ENCODE data around the gene FGA. TPM values are rescaled to one million over a fixed set of nuclear protein-coding genes. Genes with fewer than 3 reads are reported as not detected.

The FGA gene
- total RNA-seq, 1 experiment from 2014 or later = 71.8 TPM

DNA sequence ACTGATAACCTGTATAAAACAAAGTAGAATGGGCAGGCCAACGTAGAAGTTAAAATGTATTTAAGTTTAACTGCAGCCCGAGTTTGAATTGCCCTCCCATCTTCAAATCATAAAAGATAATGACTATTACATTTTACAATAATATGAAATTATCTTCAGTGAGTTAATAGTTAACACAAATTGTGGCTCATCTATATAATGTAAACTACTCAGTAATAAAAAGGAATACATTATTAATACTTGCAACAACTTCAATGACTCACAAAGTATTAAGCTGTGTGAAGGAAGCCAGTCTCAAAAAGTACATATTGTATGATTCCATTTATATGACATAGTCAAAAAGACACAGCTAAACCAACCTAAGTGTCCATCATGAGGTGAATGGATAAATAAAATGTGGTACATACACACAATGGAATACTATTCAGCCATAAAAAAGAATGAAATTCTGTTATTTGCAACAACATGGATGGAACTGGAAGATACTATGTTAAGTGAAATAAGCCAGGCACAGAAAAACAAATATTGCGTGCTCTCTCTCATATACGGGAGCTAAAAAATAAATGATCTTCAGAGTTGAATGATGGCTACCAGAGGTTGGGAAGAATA is 48.2 kb downstream of the FGA start:
- CTCF ChIA-PET = no interaction called here

More for the DNA sequence above, 48.2 kb downstream of the FGA start:
- no peak for TF ChIP-seq CTCF (IDR thresholded peaks at IDR 0.05; ENCODE audit: insufficient read depth in 1 of 2, low read depth in 1 of 2, low read length in 1 of 2, severe bottlenecking in 1 of 2, unreplicated experiment in 1 of 2)
- Histone ChIP-seq H3K9me3 (no peaks in the 10 kb centered on the region), H3K4me1 (no peaks in the 10 kb centered on the region), H3K36me3 (ENCODE audit: control insufficient read depth, insufficient read depth, low read length) (no peaks in the 10 kb centered on the region), H3K4me3 (ENCODE audit: low read depth, low read length) (no peak overlapping the region), H3K27me3 (replicated peaks; ENCODE audit: control insufficient read depth, insufficient read depth, low read length) (no peaks in the 10 kb centered on the region)
- intact Hi-C loops (cut with micrococcal nuclease; ENCODE audit: unreplicated experiment) = no loop called here
- no peak for DNase-seq
- Mint-ChIP-seq H3K27ac (ENCODE audit: unreplicated experiment) (no peak overlapping the region), H3K4me3 (ENCODE audit: unreplicated experiment) (no peak overlapping the region), H3K9me3 (ENCODE audit: unreplicated experiment) (no peaks in the 10 kb centered on the region), H3K4me1 (ENCODE audit: low read depth, unreplicated experiment) (no peaks in the 10 kb centered on the region), H3K36me3 (ENCODE audit: insufficient read depth, unreplicated experiment) (peaks cover 17% of the 10 kb centered on the region), H3K27me3 (ENCODE audit: insufficient read depth, unreplicated experiment) (no peaks in the 10 kb centered on the region)
- BruUV-seq (replicated peaks) = no TSS peak
- POLR2A ChIA-PET = no interaction called here

Other genes starting within 250 kb of the FGA start
- gene DCHS2, start 98.9 kb downstream of the FGA start, total RNA-seq (2022) = not detected in 2 replicates
- 99.4 and 113 TPM in 2 replicates for gene PLRG1, start 40.3 kb downstream of the FGA start, total RNA-seq (2022)
- 29.4 and 37.1 TPM in 2 replicates for gene FGB, start 27.7 kb downstream of the FGA start, total RNA-seq (2022)
- gene FGG, start 21.9 kb upstream of the FGA start, total RNA-seq (2022) = 121 and 146 TPM in 2 replicates
- gene LRAT, start 153.3 kb upstream of the FGA start, total RNA-seq (2022) = 0.73 and 0.91 TPM in 2 replicates
- gene RBM46, start 190.5 kb upstream of the FGA start, total RNA-seq (2022) = not detected in 2 replicates

Measured in Caco-2 (cell line).